ENCODE results near the gene SH3RF1. TPM values are rescaled to one million over a fixed set of nuclear protein-coding genes. Genes with fewer than 3 reads are reported as not detected.
A peak's percentile ranks its signal among the peaks of the same experiment; 100 is the strongest.

The SH3RF1 gene
- polyA plus RNA-seq, 3 donors: 30.0 to 34.9 (median 30.1) TPM

- no peak for DNase-seq (ENCODE audit: low read depth in 3 of 3, low spot score in 2 of 3)
These were observed 102.5 kb downstream of the SH3RF1 start for GRCh38 chr4:169167957-169168858.

DNA sequence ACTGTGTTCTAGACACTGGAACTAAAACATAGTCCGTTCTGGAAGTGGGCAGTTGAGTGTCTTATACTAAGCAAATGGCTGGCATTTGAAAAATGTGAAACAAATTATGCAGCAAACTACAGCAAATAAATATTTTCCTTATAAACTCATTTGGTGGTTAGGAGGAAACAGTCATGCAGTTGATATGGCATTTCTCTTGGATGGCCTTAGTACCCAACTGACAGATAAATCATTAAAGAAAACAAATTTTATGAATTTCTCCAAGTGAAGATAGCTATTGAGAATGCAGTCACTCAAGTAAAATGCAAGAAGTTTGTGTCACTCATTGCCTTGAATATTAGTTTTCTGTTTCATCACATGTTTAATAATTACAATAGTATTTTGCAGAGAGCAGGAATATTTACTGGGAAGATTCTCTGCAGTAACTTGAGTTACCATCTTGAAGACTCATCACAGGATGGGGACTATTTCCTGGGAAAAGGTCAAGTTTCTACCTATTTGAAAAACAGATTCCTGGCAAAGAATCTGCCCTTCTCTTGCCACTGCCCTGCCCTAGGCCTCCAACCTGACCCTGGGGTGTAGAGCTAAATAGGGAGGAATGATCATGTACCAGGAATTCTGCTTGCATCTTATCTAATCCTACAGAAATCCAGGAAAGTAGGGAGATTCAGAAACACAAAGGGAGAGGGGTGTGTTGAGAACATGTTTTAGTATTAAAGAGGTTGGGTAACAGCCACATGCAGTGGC lies 105.9 kb downstream of the SH3RF1 start:
- DNase-seq (ENCODE audit: low read depth in 3 of 3, low spot score in 2 of 3): no peak

DNA sequence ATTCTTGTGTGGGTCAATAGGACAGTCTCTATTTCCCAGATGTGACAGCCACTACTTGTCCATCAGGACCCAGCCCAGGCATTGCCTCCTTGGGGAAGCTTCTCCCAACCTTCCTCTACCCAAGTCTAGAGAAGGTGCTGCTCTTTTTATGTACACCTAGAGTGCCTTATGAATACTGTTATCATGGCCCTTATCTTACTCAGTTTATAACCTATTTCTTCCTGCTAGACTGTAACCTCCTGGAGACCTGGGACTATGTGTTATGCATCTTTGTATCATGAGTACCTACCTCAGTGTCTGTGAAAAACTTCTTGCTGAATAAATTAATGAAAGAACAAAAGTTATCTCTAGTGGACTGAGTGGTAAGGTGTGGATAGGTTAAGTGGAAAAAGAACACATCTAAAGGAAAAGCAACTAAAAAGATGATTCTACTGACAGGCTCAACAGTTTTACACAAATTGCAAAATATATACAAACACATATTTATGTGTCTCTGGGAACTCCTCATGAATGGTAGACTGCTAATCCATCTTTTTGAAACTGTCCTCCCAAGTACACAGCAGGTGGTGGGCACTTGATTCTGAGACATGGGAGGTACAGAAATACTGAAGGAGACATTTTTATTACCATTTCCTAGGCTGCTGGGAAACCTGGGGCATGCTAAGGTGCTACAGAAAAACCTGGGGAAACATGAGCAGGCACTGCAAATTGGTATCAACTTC lies 106.6 kb downstream of the SH3RF1 start:
- no peak for DNase-seq (ENCODE audit: low read depth in 3 of 3, low spot score in 2 of 3)

DNA sequence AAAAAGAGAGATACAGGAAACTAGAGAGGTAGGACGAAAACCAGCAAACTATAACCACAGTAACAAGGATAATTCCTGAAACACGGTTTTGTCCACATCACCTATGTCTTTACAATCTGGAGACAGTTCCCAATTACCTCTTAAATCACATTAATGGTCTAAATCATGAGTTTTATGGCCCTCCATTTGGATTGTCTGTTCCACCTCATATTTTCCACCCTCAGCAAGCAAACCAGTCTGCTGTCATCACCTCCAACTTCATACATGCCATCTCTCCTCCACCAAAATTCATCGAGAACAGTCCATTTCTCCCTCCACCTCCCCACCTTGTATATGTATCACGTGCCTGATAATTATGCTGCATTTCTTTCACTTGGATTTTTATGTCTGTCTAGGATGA lies 107.3 kb downstream of the SH3RF1 start:
- DNase-seq (ENCODE audit: low read depth in 3 of 3, low spot score in 2 of 3): no peak

DNA sequence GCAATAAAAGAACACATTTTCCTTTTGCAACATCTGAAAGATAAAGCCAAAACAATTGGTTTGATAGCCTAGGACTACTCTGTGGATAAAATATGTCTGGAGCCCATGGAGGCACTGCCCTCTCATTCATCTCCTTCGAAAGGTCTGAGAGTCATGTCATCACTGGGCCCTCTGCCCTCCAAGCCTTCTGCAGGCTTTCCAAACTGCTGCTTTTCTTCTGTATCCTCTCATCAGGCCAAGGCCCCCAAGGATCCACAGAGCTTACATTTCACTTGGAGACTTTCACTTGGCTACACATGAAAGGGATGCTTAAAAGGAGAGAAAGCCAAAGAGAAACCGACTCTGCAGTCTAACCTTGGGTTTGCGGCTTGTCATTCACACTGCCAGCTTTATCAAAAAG lies 109.9 kb downstream of the SH3RF1 start:
- DNase-seq (ENCODE audit: low read depth in 3 of 3, low spot score in 2 of 3): no peak

DNA sequence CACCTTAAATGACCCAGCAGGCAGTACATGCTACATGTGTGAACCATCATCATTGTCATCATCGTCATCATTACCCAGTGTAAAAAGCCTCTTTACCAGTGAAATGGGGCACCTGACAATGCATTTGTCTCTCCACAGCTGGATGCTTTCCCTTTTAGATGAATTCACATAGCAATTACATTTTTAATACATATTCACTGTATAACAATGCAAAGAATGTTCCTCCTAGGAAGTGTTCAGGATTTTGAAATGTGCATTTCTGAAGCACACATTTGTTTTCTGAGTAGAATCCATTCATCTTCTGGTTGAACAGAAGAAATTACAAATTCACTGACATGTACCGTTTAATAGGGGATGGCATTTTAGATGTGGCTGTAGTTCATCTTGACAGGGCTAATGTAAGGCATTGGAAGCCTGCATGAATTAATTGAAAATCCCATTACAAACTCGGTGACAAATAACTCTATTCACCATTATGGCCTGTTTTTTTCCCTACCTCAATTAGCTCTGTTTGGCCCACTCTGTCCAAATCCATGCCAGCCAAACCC lies 111.1 kb downstream of the SH3RF1 start:
- DNase-seq (ENCODE audit: low read depth in 3 of 3, low spot score in 2 of 3): no peak

DNA sequence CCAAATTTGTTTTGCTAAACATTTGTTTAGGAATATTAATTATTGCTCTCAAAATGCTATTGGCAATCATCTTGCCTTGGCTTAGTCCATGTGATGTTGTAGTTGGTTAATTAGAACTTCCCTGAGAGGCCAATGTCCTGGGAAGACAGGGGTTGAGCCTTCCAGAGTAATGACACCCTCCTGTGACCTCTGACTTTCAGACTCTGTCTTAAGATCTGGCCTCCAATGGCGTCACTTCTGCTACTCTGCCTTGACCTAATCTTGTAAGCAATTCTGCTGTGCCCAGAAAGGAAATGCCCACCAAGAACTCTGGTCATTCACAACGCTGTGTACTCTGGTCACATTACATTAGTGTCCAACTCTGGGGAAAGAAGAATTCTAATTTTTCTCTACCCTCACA lies 111.9 kb downstream of the SH3RF1 start:
- DNase-seq (ENCODE audit: low read depth in 3 of 3, low spot score in 2 of 3): no peak

GRCh38 chr4:169158046-169158445 lies 112.7 kb downstream of the SH3RF1 start:
- no peak for DNase-seq (ENCODE audit: low read depth in 3 of 3, low spot score in 2 of 3)

DNA sequence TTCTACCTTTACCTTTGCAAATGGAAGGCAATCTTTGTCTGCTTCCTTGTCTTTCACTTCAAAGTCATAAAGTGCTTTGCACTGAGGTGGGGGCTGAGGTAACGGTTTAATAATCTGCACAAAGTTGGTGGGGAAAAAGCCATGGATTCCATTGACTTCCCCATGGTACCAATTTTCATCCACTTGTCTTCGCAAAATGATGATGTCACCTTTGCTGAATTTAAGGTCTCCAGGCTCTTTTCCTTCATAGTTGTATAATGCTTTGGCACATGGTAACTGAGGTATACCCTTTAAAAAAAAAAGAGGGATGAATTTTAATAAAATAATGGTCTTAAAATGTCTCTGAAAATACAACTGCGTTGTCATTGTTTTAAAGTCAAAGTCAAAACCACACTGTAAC lies 114.4 kb downstream of the SH3RF1 start:
- DNase-seq (ENCODE audit: low read depth in 3 of 3, low spot score in 2 of 3): no peak

GRCh38 chr4:169154121-169154520 lies 116.6 kb downstream of the SH3RF1 start:
- DNase-seq (ENCODE audit: low read depth in 3 of 3, low spot score in 2 of 3): no peak

GRCh38 chr4:169153481-169154087 lies 117.2 kb downstream of the SH3RF1 start:
- no peak for DNase-seq (ENCODE audit: low read depth in 3 of 3, low spot score in 2 of 3)

DNA sequence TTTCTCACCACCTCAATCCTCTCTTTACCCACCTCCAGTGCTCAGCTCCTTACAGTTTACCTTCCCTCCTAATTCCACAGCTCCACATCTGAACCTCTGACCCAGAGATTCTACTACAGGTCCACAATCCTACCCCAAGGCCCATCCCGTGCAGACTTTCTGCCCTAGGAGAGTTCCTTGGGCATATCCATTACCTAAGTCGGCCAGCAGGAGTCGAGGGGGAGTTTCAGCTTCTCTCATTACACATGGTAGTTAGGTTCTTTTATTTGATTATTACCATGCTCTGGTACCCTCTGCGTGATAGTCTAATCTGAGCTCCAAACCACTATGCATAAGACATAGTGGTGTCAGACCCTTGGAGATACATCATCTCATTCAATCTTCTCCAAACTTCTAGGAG lies 117.9 kb downstream of the SH3RF1 start:
- no peak for DNase-seq (ENCODE audit: low read depth in 3 of 3, low spot score in 2 of 3)

GRCh38 chr4:169152098-169152497 lies 118.7 kb downstream of the SH3RF1 start:
- DNase-seq (ENCODE audit: low read depth in 3 of 3, low spot score in 2 of 3): no peak

DNA sequence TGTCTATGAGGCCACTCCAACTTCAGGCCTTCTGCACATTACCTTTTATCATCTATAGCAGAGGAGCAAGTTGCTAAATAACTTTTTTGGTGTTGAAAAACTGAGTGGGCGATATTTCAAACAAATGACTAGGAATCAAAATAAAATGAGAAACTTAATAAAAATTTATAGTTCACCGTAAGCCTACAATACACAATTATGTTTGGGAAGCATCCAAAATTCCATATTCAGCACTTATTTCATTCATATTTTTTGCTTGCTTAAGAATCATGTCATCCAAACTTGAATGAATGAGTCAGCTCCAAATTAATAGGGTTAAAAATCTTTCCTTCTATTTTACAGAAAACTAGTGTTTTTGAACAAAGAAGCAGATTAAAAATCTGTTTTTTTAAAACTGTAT lies 119.1 kb downstream of the SH3RF1 start:
- no peak for DNase-seq (ENCODE audit: low read depth in 3 of 3, low spot score in 2 of 3)

DNA sequence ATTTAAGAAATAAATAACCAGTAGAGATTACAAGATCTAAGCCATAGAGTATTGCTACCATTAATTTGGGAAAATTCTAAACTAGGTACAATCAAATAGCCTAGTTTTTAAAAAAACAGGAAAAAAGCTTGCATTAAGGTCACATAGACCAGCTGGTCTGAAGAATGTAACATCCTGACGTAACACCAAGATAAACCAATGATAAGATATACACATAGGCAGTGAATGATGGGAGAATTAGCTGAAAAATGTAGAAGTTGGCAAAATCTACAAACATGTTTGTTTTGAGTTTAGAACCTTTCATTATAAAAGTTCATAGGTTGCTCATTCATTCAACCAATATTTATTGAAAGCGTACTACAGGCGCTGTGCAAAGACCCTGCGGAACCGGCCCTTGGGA lies 120.0 kb downstream of the SH3RF1 start:
- DNase-seq (ENCODE audit: low read depth in 3 of 3, low spot score in 2 of 3): no peak

- no peak for DNase-seq (ENCODE audit: low read depth in 3 of 3, low spot score in 2 of 3)
These were observed 121.9 kb downstream of the SH3RF1 start for GRCh38 chr4:169148885-169149284.

GRCh38 chr4:169147191-169147590 lies 123.6 kb downstream of the SH3RF1 start:
- no peak for DNase-seq (ENCODE audit: low read depth in 3 of 3, low spot score in 2 of 3)

DNA sequence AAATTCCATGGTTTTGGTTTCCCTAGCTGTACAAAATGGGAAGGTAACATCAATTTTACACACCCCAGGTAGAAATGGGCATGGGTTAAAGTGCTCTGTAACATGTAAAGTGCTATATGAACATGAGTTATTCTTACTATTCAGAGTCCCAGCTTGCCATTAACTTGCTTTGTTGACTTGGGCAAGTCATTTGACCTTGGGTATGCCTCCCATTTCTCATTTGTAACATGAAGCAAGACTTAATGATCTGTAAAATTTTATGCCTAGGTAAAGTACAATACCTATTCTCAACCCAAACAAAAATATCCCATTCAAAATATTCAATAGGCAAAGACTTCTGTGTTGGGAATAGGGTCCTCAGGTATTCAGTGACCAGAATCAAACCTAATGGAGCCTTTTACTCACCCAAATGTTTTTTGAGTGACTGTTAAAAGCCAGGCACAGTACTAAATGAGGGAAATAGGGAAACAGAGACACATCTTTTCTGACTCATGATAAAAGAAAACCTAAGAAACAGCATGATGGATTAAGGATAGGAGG lies 126.6 kb downstream of the SH3RF1 start:
- no peak for DNase-seq (ENCODE audit: low read depth in 3 of 3, low spot score in 2 of 3)

DNA sequence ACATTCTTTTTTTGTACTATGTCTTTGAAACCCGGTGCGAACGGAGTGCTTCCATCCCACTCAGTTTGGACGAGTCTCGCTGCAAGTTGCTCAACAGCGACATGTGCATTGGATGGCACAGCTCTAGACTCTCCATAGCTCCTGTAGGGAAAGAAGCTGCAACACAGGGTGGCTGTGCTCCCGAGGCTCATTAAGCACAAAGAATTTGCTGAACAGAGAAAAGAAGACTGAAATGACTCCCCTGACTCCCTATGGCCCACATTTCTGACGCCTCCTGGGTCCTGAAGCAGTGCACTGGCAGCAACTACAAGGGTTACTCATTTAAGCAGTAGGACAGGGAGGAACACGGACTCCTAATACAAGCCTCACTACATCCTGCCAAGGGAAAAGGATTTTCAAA lies 127.4 kb downstream of the SH3RF1 start:
- DNase-seq (ENCODE audit: low read depth in 3 of 3, low spot score in 2 of 3): peak in 1 of 3 donors; percentile 49

DNA sequence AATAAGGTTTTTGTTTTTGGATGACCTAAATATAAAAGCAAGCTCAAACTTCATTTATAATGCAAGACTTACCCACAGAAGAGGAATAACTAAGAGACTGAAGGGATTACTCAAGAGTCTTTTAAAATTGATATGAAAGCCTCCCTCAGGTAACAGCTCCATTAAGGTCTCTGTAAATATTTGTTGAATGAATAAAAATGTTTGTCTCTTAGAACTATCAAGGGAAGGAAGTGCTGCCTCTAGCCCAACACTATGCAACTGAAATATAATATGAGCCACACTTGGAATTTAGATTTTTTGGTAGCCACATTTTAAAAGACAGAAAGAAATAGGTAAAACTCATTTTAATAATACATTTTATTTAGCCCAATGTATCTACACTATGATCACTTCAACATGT lies 127.8 kb downstream of the SH3RF1 start:
- no peak for DNase-seq (ENCODE audit: low read depth in 3 of 3, low spot score in 2 of 3)
